Small intestine (tissue), 7 donors: ENCODE measurements around the gene RAI1. TPM values are rescaled to one million over a fixed set of nuclear protein-coding genes. Genes with fewer than 3 reads are reported as not detected.
A peak's percentile ranks its signal among the peaks of the same experiment; 100 is the strongest.

Experiments
- DNase-seq, 2 donors: peaks; one replicate each; pipeline versions ENCODE4 v3.0.0 to v3.0.0-alpha.2; 2013
- FAIRE-seq: peaks from 2 replicates; lab custom pipeline; 2012; peaks lifted over from hg19 to GRCh38; lab: Jason Lieb, UNC
- H3K27ac ChIP-seq, 3 donors: one replicate each; pipeline ENCODE4 v1.5.1; 2013; ENCODE audit warnings: low read length in 2 of 3, mild to moderate bottlenecking in 2 of 3, control low read depth in 1 of 3, inconsistent platforms in 1 of 3, low read depth in 1 of 3, moderate library complexity in 1 of 3
- H3K27me3 ChIP-seq, 3 donors: one replicate each; pipeline ENCODE4 v1.6.1; 2013; ENCODE audit warnings: low read length in 3 of 3, inconsistent platforms in 1 of 3; ENCODE audit not compliant: control insufficient read depth in 3 of 3, insufficient read depth in 3 of 3
- H3K36me3 ChIP-seq, 3 donors: one replicate each; pipeline ENCODE4 v1.6.1; 2013; ENCODE audit warnings: low read length in 3 of 3, inconsistent platforms in 1 of 3, low read depth in 1 of 3, mild to moderate bottlenecking in 1 of 3, moderate library complexity in 1 of 3; ENCODE audit not compliant: control insufficient read depth in 3 of 3, insufficient read depth in 2 of 3
- H3K4me1 ChIP-seq, 3 donors: one replicate each; pipeline ENCODE4 v1.6.1; 2013; ENCODE audit warnings: low read length in 2 of 3, inconsistent platforms in 1 of 3, low read depth in 1 of 3, mild to moderate bottlenecking in 1 of 3, moderate library complexity in 1 of 3; ENCODE audit not compliant: control insufficient read depth in 3 of 3, insufficient read depth in 2 of 3
- H3K4me3 ChIP-seq, 3 donors: one replicate each; pipeline ENCODE4 v1.5.1; 2013; ENCODE audit warnings: low read length in 3 of 3, control low read depth in 1 of 3, inconsistent platforms in 1 of 3, low read depth in 1 of 3, mild to moderate bottlenecking in 1 of 3, moderate library complexity in 1 of 3
- H3K9me3 ChIP-seq, 2 donors: one replicate each; pipeline ENCODE4 v1.6.1; 2013; ENCODE audit warnings: low read depth in 1 of 2, low read length in 1 of 2; ENCODE audit not compliant: control insufficient read depth in 2 of 2, insufficient read depth in 1 of 2
- WGBS, 3 donors: extraction: QIAGEN DNeasy Blood & Tissue Kit; methylation state at CpG; one replicate each; pipeline ENCODE4 v1.1.7; 2013; 5-methylcytosine and 5-hydroxymethylcytosine counted together
- polyA plus RNA-seq, 4 donors: library from polyadenylated mRNA; stranded (reverse) in 3 of 4; unstranded in 1 of 4; fragments of 200-250 nt in 3 of 4; fragments of 120-200 nt in 1 of 4; gene quantifications; one replicate each; pipeline versions ENCODE4 v1.2.1 to v1.2.3, GENCODE V29; 2013
- donor health status: healthy with polysubstance abuse.
- donor health status: control.
- donor health status: control.
- donor health status: Bipolar disorder and iron deficiency.
- donor health status: healthy.

RAI1 gene
- polyA plus RNA-seq, 4 donors, result 2.4 to 20.7 (median 6.2) TPM

GRCh38 chr17:17718251-17718650 lies 37.0 kb downstream of the RAI1 start:
- WGBS, 3 donors, result 72 to 85% (median 77%) methylated on average over 5 of the region's 5 CpGs

DNA sequence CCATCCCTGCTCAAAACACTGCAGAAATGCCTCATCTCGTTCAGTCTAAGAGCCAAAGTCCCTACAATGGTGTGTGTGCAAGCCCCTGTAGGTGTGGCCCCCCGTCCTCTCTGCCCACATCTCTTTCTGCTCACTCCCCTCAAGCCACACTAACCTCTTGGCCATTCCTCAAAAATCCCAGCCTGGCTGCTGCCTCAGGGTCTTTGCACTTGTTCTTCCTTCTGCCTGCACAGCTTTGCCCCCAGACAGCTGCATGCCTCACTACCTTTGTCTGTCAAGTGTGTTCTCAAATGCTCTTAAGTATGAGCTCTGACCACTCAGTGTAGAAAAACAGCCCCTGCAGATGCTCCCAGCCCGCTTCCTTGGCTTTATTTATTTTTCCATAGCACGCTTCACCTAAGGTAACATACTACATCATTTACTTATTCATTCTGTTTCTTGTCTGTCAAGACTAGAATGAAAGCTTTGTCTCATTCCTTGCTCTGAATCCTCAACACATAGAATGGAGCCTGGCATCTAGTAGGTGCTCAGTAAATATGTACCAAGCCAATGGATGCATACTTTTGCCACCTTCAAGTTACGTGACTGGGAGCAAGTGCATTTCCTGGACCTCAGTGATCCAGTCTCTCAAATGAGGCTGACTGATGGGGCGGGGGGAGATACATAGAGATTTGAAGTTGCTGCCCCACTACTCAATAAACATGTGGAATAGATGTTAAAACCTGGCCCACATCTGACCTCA lies 38.1 kb downstream of the RAI1 start:
- Histone ChIP-seq H3K4me3 (no peak overlapping the region), H3K27me3 (peaks cover 0 to 22% (median 0%) of the 10 kb centered on the region in 3 donors), H3K9me3 (no peaks in the 10 kb centered on the region), H3K27ac (no peak overlapping the region), H3K4me1 (peaks cover 0 to 19% (median 2%) of the 10 kb centered on the region in 3 donors), H3K36me3 (peaks cover 0 to 55% (median 0%) of the 10 kb centered on the region in 3 donors)
- WGBS, 3 donors, result 88 to 90% (median 90%) methylated on average over 6 of the region's 6 CpGs
- FAIRE-seq (no peak), DNase-seq (no peak)

More at GRCh38 chr17:17718251-17718650, 37.0 kb downstream of the RAI1 start:
- peaks cover 0 to 21% (median 2%) of the 10 kb centered on the region in 3 donors for H3K4me1 ChIP-seq
- H3K4me3 ChIP-seq, result no peak overlapping the region
- no peak for DNase-seq
- H3K36me3 ChIP-seq, result peaks cover 0 to 63% (median 0%) of the 10 kb centered on the region in 3 donors
- H3K9me3 ChIP-seq, result no peaks in the 10 kb centered on the region
- peaks cover 0 to 19% (median 0%) of the 10 kb centered on the region in 3 donors for H3K27me3 ChIP-seq
- FAIRE-seq, result no peak
- H3K27ac ChIP-seq, result no peak overlapping the region

DNA sequence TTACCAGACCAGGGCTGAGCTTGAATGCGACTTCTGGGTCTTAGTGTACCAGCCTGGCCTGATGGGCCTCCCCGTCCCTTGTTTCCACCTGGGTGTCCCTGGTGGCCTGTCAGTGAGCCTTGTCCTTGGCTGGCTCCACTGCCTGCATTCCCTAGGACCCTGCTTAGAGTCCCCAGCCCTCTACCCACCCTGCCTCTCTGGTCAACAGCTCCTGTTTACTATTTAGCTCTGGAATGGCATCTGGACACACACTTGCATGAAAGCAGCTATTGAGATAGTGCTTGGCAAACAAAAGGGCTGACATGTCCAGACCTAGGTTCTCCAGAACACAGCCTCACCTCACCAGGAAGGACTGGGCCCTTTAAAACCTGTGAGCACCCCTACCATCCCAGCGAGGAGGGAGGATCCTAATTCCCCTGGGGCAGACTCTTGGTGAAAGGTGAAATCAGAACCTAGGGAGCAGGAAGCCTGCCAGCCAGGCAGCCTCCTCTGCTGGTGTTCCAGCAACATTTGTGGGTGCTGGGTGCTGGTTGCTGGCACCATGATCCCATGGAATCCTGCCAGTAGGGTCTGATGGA lies 38.8 kb downstream of the RAI1 start:
- Histone ChIP-seq H3K27me3 (peaks cover 0 to 22% (median 0%) of the 10 kb centered on the region in 3 donors), H3K4me1 (peaks cover 0 to 21% (median 2%) of the 10 kb centered on the region in 3 donors), H3K4me3 (no peak overlapping the region), H3K36me3 (peaks cover 0 to 48% (median 0%) of the 10 kb centered on the region in 3 donors), H3K27ac (no peak overlapping the region), H3K9me3 (no peaks in the 10 kb centered on the region)
- DNase-seq, result no peak
- FAIRE-seq, result no peak
- WGBS, 3 donors, result 75 to 85% (median 78%) methylated on average over 3 of the region's 3 CpGs

DNA sequence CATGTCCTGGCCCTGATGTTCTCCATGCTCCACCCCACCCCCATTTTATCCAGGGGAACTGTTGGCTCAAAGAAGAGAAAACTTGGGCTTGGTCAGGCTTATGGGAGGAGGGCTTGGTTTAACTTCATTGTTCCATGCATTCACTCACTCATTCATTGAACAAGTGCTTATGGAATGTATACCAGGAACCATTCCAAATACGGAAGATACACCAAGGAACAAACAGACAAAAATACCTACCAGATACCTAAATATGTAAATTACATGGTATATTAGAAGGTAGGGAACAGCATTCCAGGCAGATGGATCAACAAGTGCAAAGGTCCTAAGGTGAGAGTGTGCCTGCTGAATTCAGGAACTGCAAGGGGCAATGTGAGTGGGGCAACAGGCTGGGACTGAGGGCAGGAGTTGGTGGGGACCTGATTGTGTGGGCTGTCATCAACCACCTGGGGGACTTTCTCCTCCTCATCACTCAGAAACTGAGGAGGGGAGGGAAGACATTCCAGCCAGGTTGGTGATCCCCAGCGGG lies 39.9 kb downstream of the RAI1 start:
- Histone ChIP-seq H3K36me3 (peaks cover 0 to 53% (median 0%) of the 10 kb centered on the region in 3 donors), H3K4me1 (peaks cover 0 to 21% (median 2%) of the 10 kb centered on the region in 3 donors), H3K27ac (no peak overlapping the region), H3K4me3 (no peak overlapping the region), H3K27me3 (peaks cover 0 to 22% (median 0%) of the 10 kb centered on the region in 3 donors), H3K9me3 (no peaks in the 10 kb centered on the region)
- DNase-seq, result no peak
- WGBS, 3 donors, result 95 to 97% (median 97%) methylated on average over 2 of the region's 2 CpGs
- no peak for FAIRE-seq

GRCh38 chr17:17722081-17722905 lies 41.0 kb downstream of the RAI1 start:
- DNase-seq (no peak), FAIRE-seq (no peak)
- Histone ChIP-seq H3K27ac (peak overlapping the region in 1 of 3 donors; percentile 73), H3K27me3 (peaks cover 0 to 22% (median 0%) of the 10 kb centered on the region in 3 donors), H3K9me3 (no peaks in the 10 kb centered on the region), H3K4me3 (peak overlapping the region in 1 of 3 donors; percentile 60), H3K4me1 (peaks cover 0 to 14% (median 2%) of the 10 kb centered on the region in 3 donors), H3K36me3 (peaks cover 0 to 52% (median 0%) of the 10 kb centered on the region in 3 donors)
- 47 to 90% (median 72%) methylated on average over 56 to 68 of the region's 68 CpGs for WGBS, 3 donors

- H3K4me1 ChIP-seq, result peaks cover 0 to 11% (median 2%) of the 10 kb centered on the region in 3 donors
- no peak for DNase-seq
- H3K9me3 ChIP-seq, result no peaks in the 10 kb centered on the region
- peaks cover 0 to 52% (median 0%) of the 10 kb centered on the region in 3 donors for H3K36me3 ChIP-seq
- H3K27ac ChIP-seq, result peak overlapping the region in 2 of 3 donors; percentile 17 to 73
- H3K27me3 ChIP-seq, result peaks cover 0 to 22% (median 0%) of the 10 kb centered on the region in 3 donors
- no peak for FAIRE-seq
- 41 to 83% (median 72%) methylated on average over 23 of the region's 23 CpGs for WGBS, 3 donors
- H3K4me3 ChIP-seq, result peak overlapping the region in 1 of 3 donors; percentile 60
These were observed 41.7 kb downstream of the RAI1 start for GRCh38 chr17:17722906-17723353.

- Histone ChIP-seq H3K4me1 (peaks cover 0 to 11% (median 2%) of the 10 kb centered on the region in 3 donors), H3K4me3 (peak overlapping the region; percentile 29 to 60 (median 34)), H3K9me3 (no peaks in the 10 kb centered on the region), H3K36me3 (peaks cover 0 to 52% (median 0%) of the 10 kb centered on the region in 3 donors), H3K27ac (peak overlapping the region in 1 of 3 donors; percentile 73), H3K27me3 (peaks cover 0 to 22% (median 0%) of the 10 kb centered on the region in 3 donors)
- FAIRE-seq (no peak), DNase-seq (peak in 1 of 2 donors; percentile 67)
- WGBS, 3 donors, result 2 to 61% (median 41%) methylated on average over 101 to 103 of the region's 103 CpGs
These were observed 42.4 kb downstream of the RAI1 start for GRCh38 chr17:17723354-17724261.
